DMS153 treated with DMSO at 0.1 percent for 48 hours (cell line): ENCODE results near the gene CMTM6.
"Not testable (repeated sequence)": the region's sequence is repeated elsewhere in the genome, so short reads cannot be mapped to it uniquely, and the experiment has no call there.

Source experiments
- DNase-seq: peaks from one replicate; lab custom pipeline; 2025; ENCODE audit not compliant: unreplicated experiment; lab: John Stamatoyannopoulos, UW

Gene CMTM6

DNA sequence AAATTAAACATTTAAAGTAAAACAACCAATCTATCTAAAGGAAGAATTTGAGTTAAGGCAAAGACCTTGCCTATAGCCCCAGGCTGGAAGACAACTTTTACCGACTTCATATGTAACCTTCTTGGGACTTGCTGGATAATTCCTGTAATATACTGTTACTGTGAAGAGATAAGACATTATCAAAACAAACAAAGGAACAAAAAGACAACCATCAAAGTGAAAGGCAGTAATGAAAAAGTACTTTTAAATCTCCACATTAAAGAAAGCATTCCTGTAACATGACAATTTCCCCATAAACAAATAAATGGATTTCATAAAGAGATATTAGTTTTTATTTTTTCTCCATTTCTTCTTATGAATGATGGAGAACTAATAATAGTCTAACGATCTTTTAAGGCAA lies 2.4 kb downstream of the CMTM6 start:
- DNase-seq = no peak

DNA sequence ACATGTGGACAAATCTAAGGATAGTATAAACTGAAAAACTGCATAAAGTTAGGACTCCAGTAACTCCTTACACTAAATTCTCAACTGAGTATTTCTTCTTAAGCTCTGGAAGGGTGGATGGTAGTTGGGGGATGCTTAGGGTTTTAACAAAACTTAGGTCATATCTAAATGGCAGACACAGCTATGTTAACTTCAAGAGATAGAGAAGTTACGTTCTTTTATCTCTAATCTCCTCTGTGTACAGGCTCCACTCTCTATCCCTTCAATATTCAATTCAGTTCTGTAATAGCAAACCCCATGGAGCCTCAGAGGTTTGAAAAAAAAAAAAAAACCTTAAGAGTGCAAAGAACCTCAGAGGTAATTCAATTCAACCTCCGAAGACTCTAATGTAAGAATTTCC lies 3.1 kb downstream of the CMTM6 start:
- DNase-seq = no peak

DNA sequence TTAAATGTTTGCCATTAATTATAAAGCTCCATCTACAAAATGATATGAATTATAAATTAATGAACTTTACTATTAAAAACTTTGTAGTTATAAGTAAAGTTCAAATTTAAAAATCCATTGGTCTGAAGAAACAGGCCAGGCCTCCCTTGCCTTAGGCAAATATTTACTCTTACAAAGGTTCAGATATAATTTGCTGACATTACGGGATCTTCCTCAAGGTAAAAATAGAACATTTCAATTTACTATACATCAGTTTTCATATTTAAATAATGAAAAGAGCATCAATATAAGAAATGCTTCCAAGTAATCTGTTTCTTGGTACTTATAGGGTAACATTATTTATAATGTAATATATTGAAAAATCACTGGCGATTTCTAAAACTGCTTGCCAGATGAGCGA lies 3.7 kb downstream of the CMTM6 start:
- DNase-seq = no peak

DNA sequence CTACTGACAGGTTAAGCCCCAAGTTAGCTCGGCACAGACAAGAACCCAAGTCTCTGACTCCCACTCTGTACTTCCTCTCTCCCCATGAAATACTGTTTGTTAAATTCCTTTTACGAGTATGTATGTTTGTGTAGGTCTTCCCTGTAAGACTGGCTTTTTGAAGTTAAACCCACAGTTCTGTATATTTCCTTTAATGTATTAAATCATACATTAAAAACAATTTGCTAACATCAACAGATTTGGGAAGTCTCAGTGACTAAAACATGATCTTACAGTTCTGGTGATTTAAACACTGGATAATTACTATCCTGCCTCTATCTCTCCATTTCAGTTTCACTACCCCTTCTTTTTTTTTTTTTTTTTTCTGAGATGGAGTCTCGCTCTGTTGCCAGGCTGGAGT lies 4.4 kb downstream of the CMTM6 start:
- DNase-seq = no peak

DNA sequence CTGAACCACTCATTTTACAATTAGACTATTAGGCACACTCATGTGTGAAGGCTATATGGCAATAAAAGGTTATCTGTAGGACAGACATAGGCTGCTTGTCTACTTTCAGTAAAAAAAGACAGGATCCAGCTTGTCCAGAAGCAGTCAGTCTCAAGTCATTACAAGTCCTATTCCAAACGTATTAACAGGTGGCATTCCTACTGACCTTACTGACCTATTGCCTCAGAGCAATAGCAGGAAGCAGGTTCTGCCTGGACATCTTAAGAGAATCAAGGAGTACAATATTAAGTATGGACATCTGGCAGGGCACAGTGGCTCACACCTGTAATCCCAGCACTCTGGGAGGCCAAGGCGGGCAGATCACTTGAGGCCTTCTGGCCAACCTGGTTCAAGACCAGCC lies 7.0 kb downstream of the CMTM6 start:
- DNase-seq = no peak

DNA sequence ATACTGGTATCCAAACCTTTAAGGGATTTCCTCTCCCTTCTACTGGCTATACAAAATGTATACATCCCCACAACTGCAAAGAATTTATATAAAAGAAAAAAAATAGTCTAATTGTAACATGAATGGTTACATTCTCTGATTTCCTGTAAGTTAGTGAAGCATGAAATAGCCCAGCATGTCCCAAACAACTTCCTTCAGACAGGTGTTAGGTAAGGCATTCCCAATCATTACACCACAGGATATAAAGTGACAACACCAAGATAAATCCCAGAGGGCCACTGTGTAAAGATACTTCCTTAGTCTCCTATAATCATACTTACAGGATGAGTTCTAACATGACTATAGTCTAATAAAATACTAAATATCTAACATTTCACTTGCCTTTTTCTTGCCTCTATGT lies 7.6 kb downstream of the CMTM6 start:
- no peak for DNase-seq

DNA sequence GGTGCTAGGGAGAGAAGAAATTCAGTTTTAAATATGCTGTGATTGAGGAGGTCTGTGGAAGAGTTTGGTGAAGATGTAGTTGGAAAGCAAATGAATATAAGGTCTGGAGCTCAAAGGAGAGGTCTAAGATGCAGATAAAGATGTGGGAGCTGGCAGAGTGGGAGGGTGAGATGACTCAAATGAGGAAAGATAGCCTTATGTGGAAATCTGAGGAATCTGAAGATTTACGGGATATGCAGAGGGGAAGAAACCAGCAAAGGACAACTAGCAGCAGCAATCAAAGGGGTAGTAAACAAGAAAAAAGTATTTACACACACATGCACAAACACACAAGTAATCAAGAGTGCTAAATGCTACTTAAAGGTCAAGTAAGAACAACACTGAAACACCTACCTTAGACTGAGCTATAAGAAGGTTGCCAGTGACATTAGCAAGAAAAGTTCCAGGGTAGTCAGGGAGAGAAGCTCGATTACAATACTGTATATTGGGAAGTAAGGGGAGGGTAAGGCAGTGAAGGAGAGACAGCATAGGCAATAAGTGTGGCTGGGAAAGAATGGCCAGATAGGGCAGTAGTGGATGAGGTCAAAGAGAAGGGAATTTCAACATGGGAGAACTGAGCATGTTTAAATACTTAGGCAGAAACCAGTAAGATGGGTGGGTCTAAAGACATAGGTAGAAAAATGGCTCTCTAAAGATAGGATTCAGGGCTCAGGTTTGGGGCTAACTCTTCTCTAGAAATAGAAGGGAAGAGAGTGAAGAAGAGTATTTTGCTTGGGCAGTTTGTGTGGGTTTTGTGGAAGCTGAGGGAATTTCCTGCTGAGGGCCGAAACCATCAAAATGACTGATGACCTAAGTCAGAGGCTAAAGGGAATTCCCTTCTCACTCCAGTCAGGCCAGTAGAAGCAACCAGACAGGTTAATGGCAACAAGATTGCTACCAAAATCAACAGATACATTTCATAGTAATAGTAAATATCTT lies 8.9 kb downstream of the CMTM6 start:
- DNase-seq = no peak

DNA sequence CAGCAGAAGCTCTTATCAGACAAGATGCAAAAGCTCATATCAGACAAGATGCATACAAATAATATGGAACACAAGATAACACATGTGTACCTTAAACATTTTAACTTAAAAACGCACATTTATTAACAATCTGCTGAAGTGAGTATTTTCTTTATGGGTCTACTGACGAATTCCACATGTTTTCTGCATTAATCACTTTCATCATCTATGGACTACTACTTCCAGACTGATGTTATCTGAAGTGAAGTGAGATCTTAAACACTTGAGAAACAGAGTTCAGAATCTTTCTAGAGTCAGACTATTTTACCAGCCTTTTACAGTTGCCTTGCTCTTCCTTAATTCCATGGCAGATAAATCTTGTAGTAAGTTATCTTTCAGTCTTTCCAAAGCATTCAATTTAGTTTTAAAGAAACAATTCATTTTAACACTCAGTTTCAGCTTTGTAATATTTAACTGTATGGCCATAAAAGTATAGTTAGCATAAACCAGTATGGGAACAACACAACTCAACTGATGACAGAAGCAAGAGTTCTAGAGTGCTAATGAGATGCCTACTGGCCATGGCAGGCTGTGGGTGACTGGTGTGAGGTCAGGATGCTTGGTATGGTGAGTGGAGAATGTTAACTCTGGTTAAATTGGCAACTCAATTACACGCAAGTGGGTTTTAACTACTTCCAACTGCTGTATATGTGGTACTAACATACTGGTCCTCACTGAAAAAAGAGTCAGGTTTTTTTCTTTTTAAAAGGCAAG lies 9.8 kb downstream of the CMTM6 start:
- DNase-seq = no peak

DNA sequence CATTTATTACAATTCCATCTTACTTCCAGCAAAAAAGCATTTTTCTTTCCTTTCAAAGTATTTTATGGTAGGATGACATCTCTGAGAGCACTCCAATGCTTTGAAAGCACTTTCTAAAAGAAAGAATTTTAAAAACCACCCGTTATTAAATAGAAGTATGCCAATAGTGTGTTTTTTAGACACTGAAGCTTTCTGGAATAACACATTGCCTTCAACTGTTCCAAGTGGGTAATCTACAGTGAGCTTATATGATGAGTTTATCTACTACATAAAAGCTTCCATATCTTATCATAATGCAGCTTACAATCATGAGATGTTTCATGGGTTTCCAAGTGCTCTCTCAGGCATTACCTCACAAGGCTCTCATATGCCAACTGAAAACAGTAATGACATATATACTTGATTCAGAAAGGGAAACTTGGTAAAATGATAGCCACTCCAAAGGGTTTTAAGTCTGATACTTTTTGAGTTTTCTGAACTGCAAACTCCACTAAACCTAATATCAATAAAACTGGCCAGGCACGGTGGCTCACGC lies 14.1 kb downstream of the CMTM6 start:
- DNase-seq = no peak

DNA sequence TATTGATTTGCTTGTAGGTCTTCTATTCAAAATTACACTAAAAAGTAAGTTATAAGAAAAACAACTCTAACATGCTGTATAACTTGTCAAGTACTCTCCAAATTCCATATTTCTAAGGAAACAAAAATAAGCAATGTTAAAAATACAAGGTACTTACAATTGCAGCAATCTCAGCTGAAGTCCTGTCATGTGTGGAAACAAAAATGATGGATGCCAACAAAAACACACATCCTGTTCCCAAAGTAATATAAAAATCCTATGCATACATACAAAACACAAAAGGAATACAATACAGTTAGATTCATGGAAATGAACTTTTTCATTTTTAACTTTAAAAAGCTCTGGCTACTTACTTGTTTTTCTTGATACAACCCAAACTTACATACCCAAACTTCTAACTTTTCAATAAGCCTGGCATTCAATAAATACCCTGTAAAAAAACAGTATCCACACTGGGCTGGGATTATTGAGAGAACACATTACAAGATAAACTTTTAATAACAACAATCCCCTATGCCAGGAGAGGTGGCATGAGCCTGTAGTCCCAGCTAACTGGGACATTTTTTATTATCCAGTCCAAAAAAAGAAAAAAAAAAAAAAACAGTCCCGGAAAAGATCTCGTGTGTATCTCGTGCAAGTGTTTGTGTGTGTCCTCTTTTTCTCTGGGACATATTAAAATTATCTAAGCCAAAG lies 14.7 kb downstream of the CMTM6 start:
- no peak for DNase-seq

DNA sequence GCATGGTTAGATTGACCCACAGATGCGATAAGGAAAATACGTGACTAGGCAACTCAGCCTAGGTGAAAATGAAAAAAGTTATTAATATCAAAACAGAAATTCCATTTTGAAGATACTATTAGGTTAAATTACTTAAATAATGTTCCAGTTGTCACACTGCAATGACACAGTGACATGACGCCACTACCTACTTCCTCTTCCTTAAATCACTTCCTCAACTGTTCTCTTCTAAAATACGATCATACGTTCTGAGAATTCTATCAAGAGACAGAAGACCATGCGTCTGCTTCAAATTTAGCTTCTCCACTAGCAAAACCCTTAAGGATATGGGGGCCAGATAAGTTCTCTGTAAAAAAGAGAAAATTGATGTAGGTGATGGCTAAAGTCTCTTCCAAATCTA lies 18.2 kb downstream of the CMTM6 start:
- no peak for DNase-seq

DNA sequence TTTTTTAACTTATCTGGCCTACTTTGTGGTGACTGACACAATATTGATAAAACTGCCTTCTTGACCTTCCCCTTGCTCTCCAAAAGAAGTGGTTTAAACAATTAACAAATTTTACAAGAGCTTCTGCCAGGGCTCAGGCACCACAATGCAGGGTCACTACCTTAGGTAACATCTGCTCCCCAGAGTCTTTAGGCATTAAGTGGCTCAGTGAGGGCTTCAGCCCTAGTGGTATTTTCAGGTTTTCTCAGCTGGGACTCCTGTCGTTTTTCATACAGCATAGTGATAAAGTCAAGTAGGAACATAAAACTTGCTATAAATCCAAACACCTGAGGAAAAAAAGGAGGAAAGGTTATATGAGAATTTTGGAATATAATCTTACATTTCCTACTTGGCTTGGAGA lies 18.9 kb downstream of the CMTM6 start:
- no peak for DNase-seq

DNA sequence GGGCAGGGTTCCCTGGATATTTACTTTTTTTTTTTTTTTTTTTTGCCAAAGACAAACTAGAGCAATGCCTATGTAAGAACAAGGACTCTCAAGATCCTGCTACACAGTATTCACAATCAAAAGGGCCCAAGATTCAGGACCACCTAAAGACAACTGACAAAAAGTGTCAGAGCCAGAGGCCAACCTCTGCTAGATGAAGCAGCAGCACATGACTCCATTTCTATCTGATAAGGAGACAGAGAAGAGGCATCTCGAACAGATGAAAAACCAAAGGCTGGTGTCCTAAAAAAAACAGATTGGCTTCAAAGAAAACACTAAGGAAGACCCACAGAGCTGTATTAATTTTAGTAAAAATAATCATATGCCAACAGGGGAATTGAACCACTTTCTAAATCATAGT lies 20.0 kb downstream of the CMTM6 start:
- no peak for DNase-seq

DNA sequence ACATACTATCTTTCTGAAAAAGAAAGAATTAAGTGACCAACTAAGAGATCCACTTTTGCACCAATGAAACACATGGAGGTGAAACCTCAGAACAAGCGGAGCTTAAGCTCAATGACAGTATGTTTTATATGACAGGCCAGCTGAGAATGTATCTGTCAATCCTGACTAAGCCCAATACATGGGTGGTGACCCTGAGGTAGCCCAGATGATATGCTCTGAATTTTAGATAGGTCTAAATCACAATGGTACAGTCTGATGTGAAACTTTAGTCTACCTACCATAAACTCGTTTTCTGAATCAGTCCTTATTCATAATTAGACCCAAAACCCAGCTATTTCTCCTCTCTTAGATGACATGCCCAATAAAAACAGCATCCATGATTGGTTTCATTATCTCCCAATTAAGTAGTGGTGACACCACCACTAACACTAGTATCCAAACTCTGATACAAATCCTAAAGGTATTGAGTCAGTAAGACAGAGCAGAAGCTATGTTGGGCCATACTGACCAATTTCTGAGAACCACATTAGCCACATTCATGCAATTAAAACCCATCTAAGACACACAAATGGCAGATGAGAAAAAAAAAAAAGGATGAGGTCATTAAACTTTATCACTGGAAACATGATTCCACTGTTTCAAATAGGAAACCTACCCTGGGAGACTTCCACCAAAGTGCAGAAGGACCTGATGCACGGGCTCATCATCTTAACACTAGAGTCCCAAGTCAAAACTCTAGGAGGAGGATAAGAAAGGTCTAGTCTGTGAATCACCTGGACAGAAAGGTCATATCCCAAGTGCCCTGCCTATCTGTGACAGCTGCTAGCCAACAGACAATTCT lies 20.6 kb downstream of the CMTM6 start:
- no peak for DNase-seq

DNA sequence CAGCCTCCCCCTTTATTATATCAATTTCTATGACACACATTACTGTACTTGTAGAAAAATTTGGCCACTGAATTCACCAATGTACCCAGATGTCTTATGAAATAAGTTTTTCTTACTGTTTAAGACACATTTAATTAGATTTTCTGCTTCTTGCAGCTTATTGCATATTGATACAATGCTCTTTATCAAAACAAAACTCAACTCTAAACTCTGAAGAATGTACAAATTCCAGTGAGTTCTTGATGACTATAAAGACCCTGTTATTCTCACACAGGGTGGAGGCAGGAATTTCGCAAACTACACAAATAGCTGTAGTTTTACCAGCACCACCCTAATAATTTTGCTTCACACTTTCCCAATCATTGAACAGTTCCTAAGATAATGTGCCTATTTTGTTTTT lies 22.0 kb downstream of the CMTM6 start:
- DNase-seq = no peak

DNA sequence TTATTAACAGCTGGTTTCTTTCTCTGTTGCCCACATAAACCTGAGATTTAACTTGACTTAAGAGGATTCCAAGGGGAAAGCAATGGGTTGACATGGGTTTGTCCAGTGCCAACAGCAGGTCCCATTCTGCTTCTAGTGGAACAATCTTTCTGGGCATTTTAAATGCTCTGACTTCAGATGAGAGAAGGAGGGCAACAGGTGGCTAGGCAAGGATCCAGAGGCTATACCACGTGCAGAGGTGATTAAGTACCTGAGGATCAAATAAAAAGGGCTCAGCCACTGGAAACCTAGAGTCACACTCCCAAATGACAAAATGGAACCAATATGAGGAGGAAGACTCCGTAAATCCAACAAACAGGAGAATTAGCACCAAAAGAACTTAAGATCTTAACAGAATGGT lies 28.5 kb downstream of the CMTM6 start:
- DNase-seq = no peak

DNA sequence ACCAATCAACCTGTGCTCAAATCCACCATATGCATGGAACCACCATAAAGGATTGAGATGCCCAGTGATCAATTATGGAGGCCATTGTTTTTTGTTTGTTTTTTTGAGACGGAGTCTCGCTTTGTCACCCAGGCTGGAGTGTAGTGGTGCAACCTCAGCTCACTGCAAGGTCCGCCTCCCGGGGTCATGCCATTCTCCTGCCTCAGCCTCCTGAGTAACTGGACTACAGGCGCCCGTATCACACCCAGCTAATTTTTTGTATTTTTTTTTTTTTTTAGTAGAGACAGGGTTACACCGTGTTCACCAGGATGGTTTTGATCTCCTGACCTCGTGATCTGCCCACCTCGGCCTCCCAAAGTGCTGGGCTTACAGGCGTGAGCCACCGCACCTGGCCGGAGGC lies 30.5 kb downstream of the CMTM6 start:
- not testable (repeated sequence) for DNase-seq

DNA sequence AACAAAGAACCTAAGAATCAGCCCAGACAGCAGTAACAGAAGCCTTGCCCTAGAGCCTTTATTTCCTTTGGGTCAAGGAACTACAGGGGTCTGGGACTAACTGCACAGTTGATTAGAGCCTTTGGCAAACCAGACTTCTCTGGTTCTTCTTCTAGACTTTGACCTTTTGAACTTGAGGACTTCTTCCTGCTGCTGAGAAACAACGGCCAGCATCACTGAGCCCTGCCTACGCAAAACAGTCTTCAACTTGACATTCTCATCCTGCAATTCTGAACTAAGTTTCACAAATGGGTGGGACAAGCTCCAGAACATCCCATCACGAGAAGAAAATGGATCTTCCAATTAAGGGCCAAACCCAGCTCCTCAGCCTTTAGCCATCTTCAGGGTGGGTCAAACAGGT lies 31.4 kb downstream of the CMTM6 start:
- DNase-seq = no peak

DNA sequence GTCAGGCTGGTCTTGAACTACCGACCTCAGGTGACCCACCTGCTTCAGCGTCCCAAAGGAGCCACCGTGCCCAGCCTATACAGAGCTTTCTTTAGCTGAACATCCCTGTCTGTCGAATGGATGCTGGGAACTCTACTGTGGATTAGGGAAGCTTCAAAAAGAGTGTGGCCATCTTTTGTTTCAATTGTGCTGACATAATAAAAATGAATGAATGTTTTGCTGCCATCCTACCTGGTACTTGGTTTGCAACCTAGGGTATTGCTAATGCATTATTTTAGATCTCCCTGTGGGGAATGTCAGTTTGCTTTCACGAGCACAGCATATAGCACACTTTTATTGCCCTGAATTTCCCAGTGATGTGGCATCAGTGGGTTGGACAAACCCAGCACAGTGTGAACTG lies 32.3 kb downstream of the CMTM6 start:
- no peak for DNase-seq

DNA sequence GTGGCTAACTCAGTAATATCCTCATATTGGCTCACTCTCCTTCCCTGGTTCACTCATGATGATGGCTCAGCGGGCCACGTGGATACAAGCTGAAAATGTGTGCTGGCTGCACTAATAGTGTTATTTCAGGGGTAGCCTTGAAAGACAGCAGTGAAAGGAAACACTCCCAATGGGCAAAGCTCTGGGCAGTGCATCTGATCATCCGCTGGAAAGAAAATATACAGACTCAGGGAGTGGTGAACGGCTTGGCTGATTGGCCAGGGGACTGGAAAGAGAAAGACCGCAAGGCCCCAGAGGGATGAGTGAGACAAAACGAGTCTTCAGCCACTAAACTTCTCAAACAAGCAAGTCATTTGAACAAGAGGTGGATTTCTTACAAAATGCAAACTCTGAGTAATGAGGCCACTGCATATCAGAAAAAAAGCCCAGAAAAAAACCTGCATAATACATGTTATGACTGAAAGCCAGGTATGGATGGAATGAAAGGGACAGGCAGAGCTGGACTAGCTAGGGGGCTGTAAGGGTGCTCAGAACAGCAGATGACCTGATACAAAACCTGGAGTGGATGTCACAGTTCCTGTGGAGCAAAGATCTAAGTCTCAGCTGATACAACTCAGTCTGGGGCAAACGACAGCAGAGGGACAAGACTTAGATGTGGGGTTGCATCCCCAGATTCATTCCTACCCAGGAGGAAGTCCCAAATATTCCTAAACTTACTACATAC lies 33.3 kb downstream of the CMTM6 start:
- no peak for DNase-seq
